Measurements from ENCODE around the gene LMAN1.

DNA sequence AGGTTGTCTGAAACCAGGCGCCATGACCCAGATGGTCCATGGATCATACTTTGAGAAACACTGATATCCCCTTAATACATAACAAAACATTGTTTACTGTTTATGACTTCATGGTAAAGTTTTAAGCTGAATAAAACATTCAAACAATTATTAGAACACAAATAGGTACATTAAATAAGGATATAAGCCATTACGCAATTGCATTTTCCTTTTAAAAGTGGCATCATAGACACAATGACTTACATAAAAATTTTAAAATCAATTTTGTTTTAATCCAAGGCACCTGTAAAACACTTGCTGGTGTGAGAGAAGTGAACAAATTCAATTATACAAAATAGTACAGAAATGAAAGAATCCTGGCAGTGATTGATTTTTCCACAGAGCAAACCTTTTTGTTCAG is 30.4 kb downstream of the LMAN1 start:
- TF ChIP-seq, protein P1, sequence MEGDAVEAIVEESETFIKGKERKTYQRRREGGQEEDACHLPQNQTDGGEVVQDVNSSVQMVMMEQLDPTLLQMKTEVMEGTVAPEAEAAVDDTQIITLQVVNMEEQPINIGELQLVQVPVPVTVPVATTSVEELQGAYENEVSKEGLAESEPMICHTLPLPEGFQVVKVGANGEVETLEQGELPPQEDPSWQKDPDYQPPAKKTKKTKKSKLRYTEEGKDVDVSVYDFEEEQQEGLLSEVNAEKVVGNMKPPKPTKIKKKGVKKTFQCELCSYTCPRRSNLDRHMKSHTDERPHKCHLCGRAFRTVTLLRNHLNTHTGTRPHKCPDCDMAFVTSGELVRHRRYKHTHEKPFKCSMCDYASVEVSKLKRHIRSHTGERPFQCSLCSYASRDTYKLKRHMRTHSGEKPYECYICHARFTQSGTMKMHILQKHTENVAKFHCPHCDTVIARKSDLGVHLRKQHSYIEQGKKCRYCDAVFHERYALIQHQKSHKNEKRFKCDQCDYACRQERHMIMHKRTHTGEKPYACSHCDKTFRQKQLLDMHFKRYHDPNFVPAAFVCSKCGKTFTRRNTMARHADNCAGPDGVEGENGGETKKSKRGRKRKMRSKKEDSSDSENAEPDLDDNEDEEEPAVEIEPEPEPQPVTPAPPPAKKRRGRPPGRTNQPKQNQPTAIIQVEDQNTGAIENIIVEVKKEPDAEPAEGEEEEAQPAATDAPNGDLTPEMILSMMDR (conservative IDR thresholded peaks at IDR 0.05; ENCODE audit: low read length) = no peak
- TF ChIP-seq EZH2phosphoT487 (IDR thresholded peaks at IDR 0.05; ENCODE audit: borderline replicate concordance) = no peak
